Neuronal stem cell (in vitro differentiated cells): Measurements from ENCODE around the gene PARP15.

Experiments
- DNase-seq: peaks from one replicate; pipeline ENCODE4 v3.0.0-alpha.2; 2013; ENCODE audit warnings: low spot score
- H2AFZ ChIP-seq: one replicate; pipeline ENCODE4 v1.6.1; 2013; ENCODE audit warnings: mild to moderate bottlenecking, low read length, inconsistent platforms
- H2AK5ac ChIP-seq: 2 replicates; pipeline ENCODE4 v1.6.1; 2013; ENCODE audit warnings: low read depth, mild to moderate bottlenecking, inconsistent platforms, low read length, moderate library complexity, mixed read lengths
- H2BK120ac ChIP-seq: 2 replicates; pipeline ENCODE4 v1.6.1; 2013; ENCODE audit warnings: low read depth, mild to moderate bottlenecking, inconsistent platforms, low read length, moderate library complexity, mixed read lengths
- H2BK12ac ChIP-seq: one replicate; pipeline ENCODE4 v1.6.1; 2013; ENCODE audit warnings: low read length, inconsistent platforms
- H2BK15ac ChIP-seq: 2 replicates; pipeline ENCODE4 v1.6.1; 2013; ENCODE audit warnings: mild to moderate bottlenecking, low read length, inconsistent platforms, mixed read lengths
- H2BK5ac ChIP-seq: one replicate; pipeline ENCODE4 v1.6.1; 2013; ENCODE audit warnings: inconsistent platforms, mild to moderate bottlenecking, low read length, moderate library complexity
- H3K14ac ChIP-seq: one replicate; pipeline ENCODE4 v1.6.1; 2013; ENCODE audit warnings: low read length, inconsistent platforms
- H3K18ac ChIP-seq: 2 replicates; pipeline ENCODE4 v1.6.1; 2013; ENCODE audit warnings: low read length, inconsistent platforms
- H3K23ac ChIP-seq: 2 replicates; pipeline ENCODE4 v1.6.1; 2013; ENCODE audit warnings: low read depth, mild to moderate bottlenecking, mixed read lengths, low read length, inconsistent platforms; ENCODE audit not compliant: poor library complexity
- H3K27ac ChIP-seq: replicated peaks from 3 replicates; pipeline ENCODE4 v1.5.1; 2013; ENCODE audit warnings: low read length, inconsistent platforms
- H3K27me3 ChIP-seq, 3 experiments: 2 replicates each; pipeline ENCODE4 v1.6.1; 2013; ENCODE audit warnings: low read length in 3 of 3, mild to moderate bottlenecking in 2 of 3, inconsistent platforms in 1 of 3, low read depth in 1 of 3, mixed read lengths in 1 of 3, moderate library complexity in 1 of 3; ENCODE audit not compliant: control insufficient read depth in 3 of 3, insufficient read depth in 3 of 3
- H3K36me3 ChIP-seq, 2 donors: replicated peaks in 1 of 2; 2 replicates each; pipeline ENCODE4 v1.6.1; 2013; ENCODE audit warnings: low read length in 2 of 2; ENCODE audit not compliant: control insufficient read depth in 2 of 2, insufficient read depth in 2 of 2
- H3K4ac ChIP-seq: 2 replicates; pipeline ENCODE4 v1.6.1; 2013; ENCODE audit warnings: inconsistent platforms, mild to moderate bottlenecking, low read length, moderate library complexity
- H3K4me1 ChIP-seq, 2 donors: 1 replicate in 1 of 2; 2 replicates in 1 of 2; pipeline ENCODE4 v1.6.1; 2013; ENCODE audit warnings: low read length in 2 of 2, low read depth in 1 of 2; ENCODE audit not compliant: control insufficient read depth in 2 of 2, insufficient read depth in 1 of 2
- H3K4me2 ChIP-seq: one replicate; pipeline ENCODE4 v1.6.1; 2013; ENCODE audit warnings: mild to moderate bottlenecking, low read length, inconsistent platforms; ENCODE audit not compliant: insufficient read depth, poor library complexity, severe bottlenecking
- H3K4me3 ChIP-seq, 2 donors: 2 replicates each; pipeline ENCODE4 v1.5.1; 2013; ENCODE audit warnings: low read length in 2 of 2, mild to moderate bottlenecking in 2 of 2, inconsistent platforms in 1 of 2, moderate library complexity in 1 of 2
- H3K79me1 ChIP-seq: one replicate; pipeline ENCODE4 v1.6.1; 2013; ENCODE audit warnings: low read depth, mild to moderate bottlenecking, inconsistent platforms, low read length, moderate library complexity
- H3K9ac ChIP-seq: one replicate; pipeline ENCODE4 v1.6.1; 2013; ENCODE audit warnings: mild to moderate bottlenecking, low read depth, low read length, inconsistent platforms; ENCODE audit not compliant: poor library complexity
- H3K9me3 ChIP-seq, 2 donors: replicated peaks in 1 of 2; 2 replicates each; pipeline versions ENCODE3 to v1.6.1; 2013; ENCODE audit warnings: low read length in 2 of 2, mild to moderate bottlenecking in 2 of 2, inconsistent platforms in 1 of 2, low read depth in 1 of 2, mixed read lengths in 1 of 2, moderate library complexity in 1 of 2; ENCODE audit not compliant: control insufficient read depth in 2 of 2, insufficient read depth in 1 of 2
- H4K8ac ChIP-seq: one replicate; pipeline ENCODE4 v1.6.1; 2013; ENCODE audit warnings: low read depth, mild to moderate bottlenecking, inconsistent platforms, low read length, moderate library complexity
- H4K91ac ChIP-seq: one replicate; pipeline ENCODE4 v1.6.1; 2013; ENCODE audit warnings: low read length, low read depth, mild to moderate bottlenecking, inconsistent platforms; ENCODE audit not compliant: poor library complexity
- WGBS, 2 donors: extraction: QIAGEN DNeasy Blood & Tissue Kit; methylation state at CpG; one replicate each; pipeline ENCODE4 v1.1.7; 2013; ENCODE audit warnings: missing lambda C conversion rate in 2 of 2, mixed read lengths in 1 of 2; ENCODE audit not compliant: insufficient read length in 2 of 2, insufficient replicate concordance in 1 of 2; ENCODE audit errors: extremely low coverage in 2 of 2; 5-methylcytosine and 5-hydroxymethylcytosine counted together

PARP15 gene

GRCh38 chr3:122661633-122662032 is 84.2 kb downstream of the PARP15 start:
- Histone ChIP-seq H2AK5ac (no peak overlapping the region), H4K91ac (no peak overlapping the region), H2BK15ac (no peak overlapping the region), H2AFZ (peak overlapping the region; percentile 24), H3K4me3 (no peak overlapping the region), H2BK120ac (no peak overlapping the region), H4K8ac (no peak overlapping the region), H2BK12ac (no peak overlapping the region), H3K27me3 (peaks cover 0 to 7% (median 0%) of the 10 kb centered on the region in 3 experiments), H3K18ac (no peak overlapping the region), H3K36me3 (no peaks in the 10 kb centered on the region), H2BK5ac (no peak overlapping the region), H3K9ac (no peak overlapping the region), H3K14ac (no peak overlapping the region), H3K4me1 (peaks cover 0 to 1% of the 10 kb centered on the region in 2 donors), H3K9me3 (peaks cover 5% of the 10 kb centered on the region in 2 donors), H3K4ac (no peak overlapping the region), H3K4me2 (no peak overlapping the region), H3K27ac (no peak overlapping the region), H3K79me1 (no peaks in the 10 kb centered on the region), H3K23ac (no peak overlapping the region)
- DNase-seq: no peak
- no CpG with 5 or more reads among the region's 13 CpGs for WGBS, 2 donors

GRCh38 chr3:122662505-122662904 is 85.1 kb downstream of the PARP15 start:
- Histone ChIP-seq H3K18ac (no peak overlapping the region), H2BK12ac (no peak overlapping the region), H2BK15ac (no peak overlapping the region), H3K4ac (no peak overlapping the region), H2AK5ac (no peak overlapping the region), H3K4me1 (peaks cover 0 to 1% of the 10 kb centered on the region in 2 donors), H3K23ac (no peak overlapping the region), H2BK5ac (no peak overlapping the region), H3K27ac (no peak overlapping the region), H3K9me3 (peaks cover 5% of the 10 kb centered on the region in 2 donors), H3K27me3 (peaks cover 0 to 7% (median 0%) of the 10 kb centered on the region in 3 experiments), H2BK120ac (no peak overlapping the region), H4K8ac (no peak overlapping the region), H3K79me1 (no peaks in the 10 kb centered on the region), H3K9ac (no peak overlapping the region), H3K36me3 (no peaks in the 10 kb centered on the region), H3K4me3 (no peak overlapping the region), H3K4me2 (no peak overlapping the region), H2AFZ (no peak overlapping the region), H4K91ac (no peak overlapping the region), H3K14ac (no peak overlapping the region)
- DNase-seq: no peak
- WGBS, 2 donors: no CpG with 5 or more reads among the region's 2 CpGs

DNA sequence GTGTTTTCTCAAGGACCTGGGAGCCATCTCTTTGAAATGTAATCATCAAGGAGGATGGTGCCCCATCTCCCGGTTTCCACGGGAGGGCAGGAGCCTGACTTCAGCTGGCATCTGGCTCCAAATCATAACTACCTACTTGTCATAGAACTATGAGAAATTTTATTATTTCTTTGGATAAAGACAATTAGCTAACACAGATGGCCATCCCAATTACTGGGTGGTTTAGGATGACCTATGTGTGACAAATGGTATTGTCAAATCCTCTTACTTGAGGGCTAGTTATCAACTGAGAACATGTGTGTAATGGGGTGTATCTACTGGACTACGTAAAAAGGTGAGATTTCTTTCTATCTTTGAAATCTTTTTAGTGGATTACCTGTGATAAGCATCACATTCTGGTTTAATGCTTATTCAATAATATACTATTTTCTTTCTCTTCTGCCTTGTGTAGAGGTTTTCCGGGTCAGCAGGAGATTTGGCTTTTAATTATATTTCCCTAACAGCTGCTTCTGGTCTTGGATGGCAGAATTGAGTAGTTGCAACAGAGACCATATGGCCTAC is 87.9 kb downstream of the PARP15 start:
- no peak overlapping the region for H4K91ac ChIP-seq
- H3K36me3 ChIP-seq: no peaks in the 10 kb centered on the region
- H3K9me3 ChIP-seq: peaks cover 5% of the 10 kb centered on the region in 2 donors
- H3K27me3 ChIP-seq: peaks cover 0 to 7% (median 2%) of the 10 kb centered on the region in 3 experiments
- no peak overlapping the region for H2AFZ ChIP-seq
- H3K4me2 ChIP-seq: no peak overlapping the region
- H3K9ac ChIP-seq: no peak overlapping the region
- no peak for DNase-seq
- no peaks in the 10 kb centered on the region for H3K4me1 ChIP-seq
- no peak overlapping the region for H2AK5ac ChIP-seq
- no peak overlapping the region for H3K14ac ChIP-seq
- H2BK120ac ChIP-seq: no peak overlapping the region
- no CpG with 5 or more reads among the region's 4 CpGs for WGBS, 2 donors
- no peak overlapping the region for H2BK15ac ChIP-seq
- no peak overlapping the region for H2BK12ac ChIP-seq
- no peak overlapping the region for H3K27ac ChIP-seq
- H2BK5ac ChIP-seq: no peak overlapping the region
- H3K4ac ChIP-seq: no peak overlapping the region
- H3K18ac ChIP-seq: no peak overlapping the region
- no peak overlapping the region for H3K23ac ChIP-seq
- no peak overlapping the region for H4K8ac ChIP-seq
- H3K79me1 ChIP-seq: no peaks in the 10 kb centered on the region
- H3K4me3 ChIP-seq: no peak overlapping the region

DNA sequence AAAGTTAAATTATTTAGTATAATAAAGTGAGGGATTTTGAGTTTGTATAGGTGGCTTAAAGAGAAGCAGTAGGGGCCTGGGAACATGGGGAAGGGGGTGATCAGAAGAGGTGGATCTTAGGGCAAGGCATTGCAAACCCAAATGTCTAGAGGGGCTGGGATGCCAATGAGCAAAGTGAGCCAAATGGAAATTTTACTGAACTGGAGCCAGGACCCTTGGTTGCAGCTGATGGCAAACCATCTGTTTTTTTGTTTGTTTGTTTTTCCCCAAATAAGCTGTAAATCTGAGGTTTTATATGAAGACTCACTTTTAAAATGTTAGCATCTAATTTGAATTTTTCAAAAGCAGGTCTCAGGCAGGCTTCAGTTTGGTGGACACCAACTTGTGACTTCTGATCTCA is 88.4 kb downstream of the PARP15 start:
- Histone ChIP-seq H3K9ac (no peak overlapping the region), H3K4me3 (no peak overlapping the region), H3K79me1 (no peaks in the 10 kb centered on the region), H3K23ac (no peak overlapping the region), H2AK5ac (no peak overlapping the region), H3K14ac (no peak overlapping the region), H3K4me2 (no peak overlapping the region), H4K8ac (no peak overlapping the region), H3K4me1 (no peaks in the 10 kb centered on the region), H2BK120ac (no peak overlapping the region), H3K18ac (no peak overlapping the region), H3K27me3 (peaks cover 0 to 7% (median 2%) of the 10 kb centered on the region in 3 experiments), H2BK12ac (no peak overlapping the region), H3K9me3 (peaks cover 2 to 5% of the 10 kb centered on the region in 2 donors), H3K27ac (no peak overlapping the region), H2AFZ (no peak overlapping the region), H3K4ac (no peak overlapping the region), H2BK15ac (no peak overlapping the region), H3K36me3 (no peaks in the 10 kb centered on the region), H2BK5ac (no peak overlapping the region), H4K91ac (no peak overlapping the region)
- no peak for DNase-seq
